PC-3 (cell line): Measurements from ENCODE around the gene TJAP1. TPM values are rescaled to one million over a fixed set of nuclear protein-coding genes. Genes with fewer than 3 reads are reported as not detected.

Experiments used
- ATAC-seq: fragments of 200-7000 bp; cut with Tn5 transposase; 2 replicates; pipeline ENCODE4 v1.9.1; 2020; ENCODE audit warnings: mild to moderate bottlenecking, moderate library complexity
- BruUV-seq: library from RNA; stranded (reverse); fragments of 400-500 nt; replicated peaks from 2 replicates; lab custom pipeline; 2021; lab: Mats Ljungman, UMichigan
- CTCF ChIA-PET: fragments of 300-600 bp; sonication (Branson Sonifier 250); formaldehyde crosslinking; loops from one replicate; lab custom pipeline; 2022; ENCODE audit warnings: antibody characterized with exemption; lab: Charles Lee
- POLR2A ChIA-PET: fragments of 300-600 bp; sonication (Branson Sonifier 250); formaldehyde crosslinking; loops from one replicate; lab custom pipeline; 2022; ENCODE audit warnings: antibody characterized with exemption; ENCODE audit not compliant: unreplicated experiment; lab: Charles Lee
- DNase-seq: peaks from one replicate; pipeline ENCODE4 v3.0.0-alpha.2; 2015
- H2AFZ ChIP-seq: fragments of 300-600 bp; sonication (generic); 2 replicates; pipeline ENCODE4 v1.6.0; 2016; ENCODE audit warnings: antibody characterized with exemption, low read length
- H3F3A ChIP-seq: fragments of 300-600 bp; sonication (generic); one replicate; pipeline ENCODE4 v1.6.0; 2017; ENCODE audit warnings: antibody characterized with exemption, low read length, control low read depth, mild to moderate bottlenecking; ENCODE audit not compliant: unreplicated experiment
- H3K27ac ChIP-seq: fragments of 300-600 bp; sonication (generic); 2 replicates; pipeline ENCODE4 v1.5.1; 2016; ENCODE audit warnings: mild to moderate bottlenecking, low read length
- H3K27me3 ChIP-seq: fragments of 300-600 bp; sonication (generic); 2 replicates; pipeline ENCODE4 v1.6.1; 2016; ENCODE audit warnings: low read length, mixed read lengths
- H3K36me3 ChIP-seq: fragments of 300-600 bp; sonication (generic); 2 replicates; pipeline ENCODE4 v1.6.1; 2016; ENCODE audit warnings: low read depth, mixed run types, low read length, mixed read lengths
- H3K4me1 ChIP-seq: fragments of 300-600 bp; sonication (generic); 2 replicates; pipeline ENCODE4 v1.5.1; 2016; ENCODE audit warnings: low read length; ENCODE audit not compliant: insufficient read depth
- H3K4me2 ChIP-seq: fragments of 300-600 bp; sonication (generic); 2 replicates; pipeline ENCODE4 v1.6.0; 2016; ENCODE audit warnings: low read length
- H3K4me3 ChIP-seq: fragments of 300-600 bp; sonication (generic); 2 replicates; pipeline ENCODE4 v1.5.1; 2016; ENCODE audit warnings: mild to moderate bottlenecking, low read length, mixed read lengths
- H3K79me2 ChIP-seq: fragments of 300-600 bp; sonication (generic); 2 replicates; pipeline ENCODE4 v1.6.1; 2017; ENCODE audit warnings: low read length, mixed read lengths
- H3K9ac ChIP-seq: fragments of 300-600 bp; sonication (generic); 2 replicates; pipeline ENCODE4 v1.6.0; 2016; ENCODE audit warnings: mild to moderate bottlenecking, low read length
- H3K9me2 ChIP-seq: fragments of 300-600 bp; sonication (generic); replicated peaks from 2 replicates; pipeline ENCODE4 v1.6.1; 2016; ENCODE audit warnings: mixed run types, low read length, mixed read lengths
- H3K9me3 ChIP-seq: fragments of 300-600 bp; sonication (generic); 2 replicates; pipeline ENCODE4 v1.6.1; 2016; ENCODE audit warnings: low read length, mixed read lengths
- H4K20me1 ChIP-seq: fragments of 300-600 bp; sonication (generic); 2 replicates; pipeline ENCODE4 v1.6.1; 2016; ENCODE audit warnings: low read length, mixed read lengths
- EZH2 ChIP-seq: fragments of 300-600 bp; sonication (generic); IDR thresholded peaks from one replicate; pipeline ENCODE4 v1.6.1; 2017; ENCODE audit warnings: antibody characterized with exemption, mild to moderate bottlenecking, low read length; ENCODE audit not compliant: unreplicated experiment
- EZH2phosphoT487 ChIP-seq: fragments of 300-600 bp; sonication (generic); IDR thresholded peaks from 2 replicates; pipeline ENCODE4 v1.6.1; 2018; ENCODE audit warnings: mild to moderate bottlenecking, antibody characterized with exemption, low read length, borderline replicate concordance
- intact Hi-C: fragments of 100-400 bp; cut with micrococcal nuclease; formaldehyde crosslinking; loops from 2 replicates; pipeline ENCODE4 v1.9.0; 2023
- total RNA-seq: library from RNA; depleted of rRNA; stranded (reverse); fragments of >200 nt; gene quantifications from 2 replicates; pipeline ENCODE4 v1.2.3, GENCODE V29; 2014
- TF ChIP-seq, protein P1 (sequence below): fragments of 300-600 bp; sonication (generic); conservative IDR thresholded peaks from 2 replicates; pipeline ENCODE4 v1.5.1; 2017; ENCODE audit warnings: antibody characterized with exemption, low read depth, mild to moderate bottlenecking, low read length

TJAP1 gene
- total RNA-seq, 1 experiment from 2014 or later: 28.5 TPM

- no peak overlapping the region for H3K4me2 ChIP-seq
- DNase-seq (no peak), ATAC-seq (no peak)
- H3K79me2 ChIP-seq: no peaks in the 10 kb centered on the region
- peaks cover 5% of the 10 kb centered on the region; the same call in 1 of the 2 replicates for H3K4me1 ChIP-seq
- no TSS peak for BruUV-seq
- H3K9me3 ChIP-seq: no peaks in the 10 kb centered on the region
- H3K27me3 ChIP-seq: no peaks in the 10 kb centered on the region; the same call in 1 of the 2 replicates
- ChIA-PET CTCF (interaction anchor here (0.7 kb wide), 1 partner anchor 21 kb away, joined by 3 read pairs; no protein-coding TSS in a partner anchor), POLR2A (no interaction called here)
- H3K9me2 ChIP-seq: no peaks in the 10 kb centered on the region
- TF ChIP-seq, protein P1, sequence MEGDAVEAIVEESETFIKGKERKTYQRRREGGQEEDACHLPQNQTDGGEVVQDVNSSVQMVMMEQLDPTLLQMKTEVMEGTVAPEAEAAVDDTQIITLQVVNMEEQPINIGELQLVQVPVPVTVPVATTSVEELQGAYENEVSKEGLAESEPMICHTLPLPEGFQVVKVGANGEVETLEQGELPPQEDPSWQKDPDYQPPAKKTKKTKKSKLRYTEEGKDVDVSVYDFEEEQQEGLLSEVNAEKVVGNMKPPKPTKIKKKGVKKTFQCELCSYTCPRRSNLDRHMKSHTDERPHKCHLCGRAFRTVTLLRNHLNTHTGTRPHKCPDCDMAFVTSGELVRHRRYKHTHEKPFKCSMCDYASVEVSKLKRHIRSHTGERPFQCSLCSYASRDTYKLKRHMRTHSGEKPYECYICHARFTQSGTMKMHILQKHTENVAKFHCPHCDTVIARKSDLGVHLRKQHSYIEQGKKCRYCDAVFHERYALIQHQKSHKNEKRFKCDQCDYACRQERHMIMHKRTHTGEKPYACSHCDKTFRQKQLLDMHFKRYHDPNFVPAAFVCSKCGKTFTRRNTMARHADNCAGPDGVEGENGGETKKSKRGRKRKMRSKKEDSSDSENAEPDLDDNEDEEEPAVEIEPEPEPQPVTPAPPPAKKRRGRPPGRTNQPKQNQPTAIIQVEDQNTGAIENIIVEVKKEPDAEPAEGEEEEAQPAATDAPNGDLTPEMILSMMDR: no peak
- TF ChIP-seq EZH2phosphoT487 (no peak), EZH2 (no peak)
- no peak overlapping the region for H3K27ac ChIP-seq
- intact Hi-C loops: no loop called here
- no peaks in the 10 kb centered on the region for H3F3A ChIP-seq
- H4K20me1 ChIP-seq: no peaks in the 10 kb centered on the region
- H3K9ac ChIP-seq: no peak overlapping the region
- H3K4me3 ChIP-seq: no peak overlapping the region
- H3K36me3 ChIP-seq: no peaks in the 10 kb centered on the region
- no peak overlapping the region for H2AFZ ChIP-seq
These were observed 17.8 kb upstream of the TJAP1 start for GRCh38 chr6:43459535-43459934.

GRCh38 chr6:43460032-43460431, 17.3 kb upstream of the TJAP1 start:
- POLR2A ChIA-PET: no interaction called here

DNA sequence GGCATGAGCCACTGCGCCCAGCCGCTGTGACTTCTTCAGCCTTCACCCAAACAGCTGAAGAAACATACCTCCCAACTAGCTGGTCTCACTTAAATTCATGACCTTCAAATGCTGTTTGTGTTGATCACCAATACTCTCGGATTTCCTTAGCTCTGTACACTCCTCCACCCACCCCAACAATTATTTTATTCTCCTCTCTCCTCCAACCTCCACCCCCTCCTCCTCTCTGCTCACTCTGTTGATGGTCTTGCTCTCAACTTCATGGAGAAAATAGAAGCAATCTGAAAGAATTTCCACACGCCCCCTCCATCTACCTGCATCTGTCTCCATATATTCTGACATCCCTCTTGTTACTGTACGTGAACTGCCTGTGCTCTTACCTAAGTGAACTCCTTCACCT, 15.4 kb upstream of the TJAP1 start:
- H3K4me2 ChIP-seq: no peak overlapping the region
- DNase-seq: no peak
- intact Hi-C loops: no loop called here
- H4K20me1 ChIP-seq: no peaks in the 10 kb centered on the region
- no peak overlapping the region for H2AFZ ChIP-seq
- H3K4me3 ChIP-seq: no peak overlapping the region
- no peak for ATAC-seq
- H3K9ac ChIP-seq: no peak overlapping the region
- ChIA-PET CTCF (no interaction called here), POLR2A (no interaction called here)
- no peaks in the 10 kb centered on the region for H3K4me1 ChIP-seq
- no peaks in the 10 kb centered on the region for H3K79me2 ChIP-seq
- H3K9me2 ChIP-seq: no peaks in the 10 kb centered on the region
- H3K9me3 ChIP-seq: no peaks in the 10 kb centered on the region
- no peaks in the 10 kb centered on the region for H3K36me3 ChIP-seq
- H3K27ac ChIP-seq: no peak overlapping the region
- H3F3A ChIP-seq: no peaks in the 10 kb centered on the region
- no TSS peak for BruUV-seq
- TF ChIP-seq EZH2: no peak
- no peak for TF ChIP-seq EZH2phosphoT487
- TF ChIP-seq, protein P1: no peak
- no peaks in the 10 kb centered on the region; the same call in 1 of the 2 replicates for H3K27me3 ChIP-seq

More at GRCh38 chr6:43460032-43460431, 17.3 kb upstream of the TJAP1 start:
- H3K9ac ChIP-seq: no peak overlapping the region
- no peaks in the 10 kb centered on the region for H3F3A ChIP-seq
- H3K4me1 ChIP-seq: no peaks in the 10 kb centered on the region
- intact Hi-C loops: no loop called here
- no peaks in the 10 kb centered on the region for H3K36me3 ChIP-seq
- no peak overlapping the region for H3K27ac ChIP-seq
- no peak overlapping the region for H2AFZ ChIP-seq
- no peaks in the 10 kb centered on the region for H3K9me2 ChIP-seq
- no peak overlapping the region for H3K4me2 ChIP-seq
- no TSS peak for BruUV-seq
- no peaks in the 10 kb centered on the region for H3K9me3 ChIP-seq
- H3K27me3 ChIP-seq: no peaks in the 10 kb centered on the region; the same call in 1 of the 2 replicates
- CTCF ChIA-PET: interaction anchor here (0.7 kb wide), 1 partner anchor 21 kb away, joined by 3 read pairs; no protein-coding TSS in a partner anchor
- TF ChIP-seq EZH2 (no peak), EZH2phosphoT487 (no peak)
- TF ChIP-seq, protein P1: no peak
- no peaks in the 10 kb centered on the region for H3K79me2 ChIP-seq
- H4K20me1 ChIP-seq: no peaks in the 10 kb centered on the region
- H3K4me3 ChIP-seq: no peak overlapping the region
- DNase-seq (no peak), ATAC-seq (no peak)
